ENCODE results near the gene CNIH3.

DNA sequence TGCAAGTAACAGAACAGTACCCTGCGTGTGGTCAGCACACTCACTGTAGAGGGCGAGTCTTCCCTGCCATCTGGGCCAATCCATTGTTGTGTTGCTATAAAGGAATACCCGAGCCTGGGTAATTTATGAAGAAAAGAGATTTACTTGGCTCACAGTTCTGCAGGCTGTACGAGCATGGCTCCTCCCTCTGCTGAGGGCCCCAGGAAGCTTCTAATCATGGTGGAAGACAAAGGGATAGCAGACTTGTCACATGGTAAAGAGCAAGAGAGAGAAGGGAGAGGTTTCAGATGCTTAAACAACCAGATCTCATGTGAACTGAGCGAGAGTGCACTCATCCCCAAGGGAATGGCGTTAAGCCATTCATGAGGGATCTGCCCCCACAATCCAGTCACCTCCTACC lies 126.2 kb downstream of the CNIH3 start:
- TF ChIP-seq POLR2AphosphoS5 (IDR thresholded peaks at IDR 0.05), result no peak
- TF ChIP-seq, protein P1, sequence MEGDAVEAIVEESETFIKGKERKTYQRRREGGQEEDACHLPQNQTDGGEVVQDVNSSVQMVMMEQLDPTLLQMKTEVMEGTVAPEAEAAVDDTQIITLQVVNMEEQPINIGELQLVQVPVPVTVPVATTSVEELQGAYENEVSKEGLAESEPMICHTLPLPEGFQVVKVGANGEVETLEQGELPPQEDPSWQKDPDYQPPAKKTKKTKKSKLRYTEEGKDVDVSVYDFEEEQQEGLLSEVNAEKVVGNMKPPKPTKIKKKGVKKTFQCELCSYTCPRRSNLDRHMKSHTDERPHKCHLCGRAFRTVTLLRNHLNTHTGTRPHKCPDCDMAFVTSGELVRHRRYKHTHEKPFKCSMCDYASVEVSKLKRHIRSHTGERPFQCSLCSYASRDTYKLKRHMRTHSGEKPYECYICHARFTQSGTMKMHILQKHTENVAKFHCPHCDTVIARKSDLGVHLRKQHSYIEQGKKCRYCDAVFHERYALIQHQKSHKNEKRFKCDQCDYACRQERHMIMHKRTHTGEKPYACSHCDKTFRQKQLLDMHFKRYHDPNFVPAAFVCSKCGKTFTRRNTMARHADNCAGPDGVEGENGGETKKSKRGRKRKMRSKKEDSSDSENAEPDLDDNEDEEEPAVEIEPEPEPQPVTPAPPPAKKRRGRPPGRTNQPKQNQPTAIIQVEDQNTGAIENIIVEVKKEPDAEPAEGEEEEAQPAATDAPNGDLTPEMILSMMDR (IDR thresholded peaks at IDR 0.05), result no peak
